Lower lobe of right lung (tissue), 2 donors: ENCODE data around the gene OR5C1. TPM values are rescaled to one million over a fixed set of nuclear protein-coding genes. Genes with fewer than 3 reads are reported as not detected.

Source experiments
- ATAC-seq, 2 donors: fragments of 200-7000 bp; cut with Tn5 transposase; one replicate each; pipeline ENCODE4 v1.9.1; 2020 to 2022; ENCODE audit warnings: mild to moderate bottlenecking in 2 of 2, moderate library complexity in 2 of 2
- DNase-seq: peaks from one replicate; pipeline ENCODE4 v3.0.0-alpha.2; 2020
- H3K27ac ChIP-seq: fragments of 200-600 bp; one replicate; pipeline ENCODE4 v1.8.0; 2022
- H3K27me3 ChIP-seq: fragments of 200-600 bp; one replicate; pipeline ENCODE4 v1.8.0; 2022; ENCODE audit warnings: low read depth
- H3K36me3 ChIP-seq: fragments of 200-600 bp; one replicate; pipeline ENCODE4 v1.8.0; 2022; ENCODE audit warnings: mild to moderate bottlenecking
- H3K4me1 ChIP-seq: fragments of 200-600 bp; one replicate; pipeline ENCODE4 v1.8.0; 2022
- H3K4me3 ChIP-seq: fragments of 200-600 bp; one replicate; pipeline ENCODE4 v1.8.0; 2022; ENCODE audit warnings: mild to moderate bottlenecking
- H3K9me3 ChIP-seq: fragments of 200-600 bp; one replicate; pipeline ENCODE4 v1.8.0; 2022
- intact Hi-C: fragments of 100-400 bp; cut with DNase I; formaldehyde crosslinking; loops from one replicate; pipeline ENCODE4 v1.11.0; 2022
- total RNA-seq: library from RNA; stranded (reverse); fragmentation: NEBNext Ultra II Directional; extraction: Animal tissue kit (Norgen Biotek cat#: 25700); gene quantifications from one replicate; pipeline ENCODE4 v1.2.1, GENCODE V29; 2021
- TF ChIP-seq, protein P1 (sequence below): fragments of 200-600 bp; IDR thresholded peaks from one replicate; pipeline ENCODE4 v1.8.0; 2022; ENCODE audit warnings: antibody characterized with exemption, mild to moderate bottlenecking
- donor health status: DM: no; HTN: yes; CAD: no; lungs with severe emphysema.

The OR5C1 gene
- total RNA-seq, 1 donor from 2014 or later = not detected

- Histone ChIP-seq H3K4me1 (peaks cover 7% of the 10 kb centered on the region), H3K27me3 (no peaks in the 10 kb centered on the region), H3K4me3 (no peak overlapping the region), H3K9me3 (no peaks in the 10 kb centered on the region), H3K36me3 (no peaks in the 10 kb centered on the region), H3K27ac (no peak overlapping the region)
- peak; percentile 74 for DNase-seq
- intact Hi-C loops = loop anchor here (10.0 kb wide), 1 partner anchor 336 kb away; the partner anchor contains the start of gene OR1J1
- ATAC-seq = peak; percentile 91 to 93
- TF ChIP-seq, protein P1, sequence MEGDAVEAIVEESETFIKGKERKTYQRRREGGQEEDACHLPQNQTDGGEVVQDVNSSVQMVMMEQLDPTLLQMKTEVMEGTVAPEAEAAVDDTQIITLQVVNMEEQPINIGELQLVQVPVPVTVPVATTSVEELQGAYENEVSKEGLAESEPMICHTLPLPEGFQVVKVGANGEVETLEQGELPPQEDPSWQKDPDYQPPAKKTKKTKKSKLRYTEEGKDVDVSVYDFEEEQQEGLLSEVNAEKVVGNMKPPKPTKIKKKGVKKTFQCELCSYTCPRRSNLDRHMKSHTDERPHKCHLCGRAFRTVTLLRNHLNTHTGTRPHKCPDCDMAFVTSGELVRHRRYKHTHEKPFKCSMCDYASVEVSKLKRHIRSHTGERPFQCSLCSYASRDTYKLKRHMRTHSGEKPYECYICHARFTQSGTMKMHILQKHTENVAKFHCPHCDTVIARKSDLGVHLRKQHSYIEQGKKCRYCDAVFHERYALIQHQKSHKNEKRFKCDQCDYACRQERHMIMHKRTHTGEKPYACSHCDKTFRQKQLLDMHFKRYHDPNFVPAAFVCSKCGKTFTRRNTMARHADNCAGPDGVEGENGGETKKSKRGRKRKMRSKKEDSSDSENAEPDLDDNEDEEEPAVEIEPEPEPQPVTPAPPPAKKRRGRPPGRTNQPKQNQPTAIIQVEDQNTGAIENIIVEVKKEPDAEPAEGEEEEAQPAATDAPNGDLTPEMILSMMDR = peak; percentile 82
Measured at GRCh38 chr9:122810306-122810946, 21.7 kb downstream of the OR5C1 start.

GRCh38 chr9:122812736-122813135 is 24.0 kb downstream of the OR5C1 start:
- ATAC-seq (no peak), DNase-seq (no peak)
- Histone ChIP-seq H3K27ac (no peak overlapping the region), H3K4me3 (no peak overlapping the region), H3K9me3 (no peaks in the 10 kb centered on the region), H3K27me3 (no peaks in the 10 kb centered on the region), H3K4me1 (peaks cover 22% of the 10 kb centered on the region), H3K36me3 (peaks cover 12% of the 10 kb centered on the region)
- intact Hi-C loops = loop anchor here (10.0 kb wide), 1 partner anchor 338 kb away; the partner anchor contains the start of gene OR1J1
- TF ChIP-seq, protein P1 = no peak

DNA sequence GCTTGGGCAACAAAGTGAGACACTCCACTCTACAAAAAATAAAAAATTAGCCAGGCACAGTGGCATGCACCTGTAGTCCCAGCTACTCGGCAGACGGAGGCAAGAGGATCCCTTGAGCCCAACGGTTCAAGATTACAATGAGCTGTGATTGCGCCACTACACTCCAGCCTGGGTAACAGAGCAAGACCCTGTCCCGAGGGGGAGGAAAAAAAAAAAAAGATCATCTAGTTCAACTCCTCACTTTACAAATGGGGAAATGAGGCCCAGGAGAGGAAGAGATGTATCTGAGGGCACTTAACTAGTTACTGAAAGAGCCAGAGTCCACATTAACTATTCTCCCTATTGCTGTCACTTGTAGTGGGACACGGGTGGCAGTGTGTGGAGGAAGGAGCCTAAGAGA is 25.8 kb downstream of the OR5C1 start:
- H3K27ac ChIP-seq = no peak overlapping the region
- ATAC-seq (no peak), DNase-seq (no peak)

GRCh38 chr9:122815544-122815943 is 26.8 kb downstream of the OR5C1 start:
- ATAC-seq (peak in 1 of 2 donors; percentile 22), DNase-seq (no peak)
- peak overlapping the region; percentile 25 for H3K4me3 ChIP-seq
- TF ChIP-seq, protein P1 = no peak
- H3K36me3 ChIP-seq = peaks cover 34% of the 10 kb centered on the region
- peaks cover 47% of the 10 kb centered on the region for H3K4me1 ChIP-seq
- H3K9me3 ChIP-seq = no peaks in the 10 kb centered on the region
- intact Hi-C loops = loop anchor here (10.0 kb wide), 1 partner anchor 341 kb away; the partner anchor contains the start of gene OR1J1
- no peaks in the 10 kb centered on the region for H3K27me3 ChIP-seq
- peak overlapping the region; percentile 53 for H3K27ac ChIP-seq

More for the DNA sequence above, 25.8 kb downstream of the OR5C1 start:
- Histone ChIP-seq H3K27me3 (no peaks in the 10 kb centered on the region), H3K36me3 (peaks cover 24% of the 10 kb centered on the region), H3K4me3 (no peak overlapping the region), H3K9me3 (no peaks in the 10 kb centered on the region), H3K4me1 (peaks cover 39% of the 10 kb centered on the region)
- intact Hi-C loops = loop anchor here (10.0 kb wide), 1 partner anchor 340 kb away; the partner anchor contains the start of gene OR1J1
- TF ChIP-seq, protein P1 = no peak

DNA sequence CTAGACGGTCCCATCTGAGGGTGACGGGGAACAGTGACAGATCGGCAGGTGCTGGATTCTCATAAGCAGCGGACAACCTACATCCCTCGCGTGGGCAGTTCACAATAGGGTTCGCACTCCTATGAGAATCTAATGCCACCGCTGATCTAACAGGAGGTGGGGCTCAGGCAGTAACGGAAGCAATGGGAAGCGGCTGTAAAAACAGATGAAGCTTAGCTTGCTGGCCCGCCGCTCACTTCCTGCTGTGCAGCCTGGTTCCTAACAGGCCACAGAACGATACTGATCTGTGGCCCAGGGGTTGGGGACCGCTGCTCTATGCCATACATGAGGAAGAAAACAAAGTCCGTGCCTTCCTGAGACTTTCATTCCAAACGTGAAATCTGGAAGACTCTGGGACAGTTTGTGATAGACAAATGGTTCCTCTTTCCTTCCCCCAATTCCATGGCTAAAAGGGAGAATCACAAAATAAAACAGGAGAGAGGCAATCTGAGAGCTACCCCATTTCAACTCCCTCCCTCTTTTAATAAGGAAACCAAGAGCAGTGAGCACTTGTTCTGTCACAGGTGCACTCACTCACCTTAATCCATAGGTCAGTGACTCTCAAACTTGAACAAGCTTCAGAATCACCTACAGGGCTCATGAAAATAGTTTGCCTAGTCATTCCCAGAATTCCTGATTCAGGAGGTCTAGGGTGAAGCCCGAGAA is 27.6 kb downstream of the OR5C1 start:
- peaks cover 54% of the 10 kb centered on the region for H3K4me1 ChIP-seq
- H3K27me3 ChIP-seq = no peaks in the 10 kb centered on the region
- TF ChIP-seq, protein P1 = no peak
- peak overlapping the region; percentile 53 for H3K27ac ChIP-seq
- intact Hi-C loops = loop anchor here (10.0 kb wide), 1 partner anchor 342 kb away; the partner anchor contains the start of gene OR1J1
- DNase-seq (peak; percentile 60), ATAC-seq (peak; percentile 72 to 77)
- peak overlapping the region; percentile 25 for H3K4me3 ChIP-seq
- peaks cover 38% of the 10 kb centered on the region for H3K36me3 ChIP-seq
- H3K9me3 ChIP-seq = no peaks in the 10 kb centered on the region
